HL-60 (cell line): Measurements from ENCODE around the gene SPEF1.

Source experiments
- DNase-seq, 2 experiments: peaks; one replicate each; pipeline ENCODE4 v3.0.0-alpha.2; 2010 to 2020; ENCODE audit warnings: low read depth in 1 of 2, low spot score in 1 of 2
- H3K27ac ChIP-seq: fragments of 250-450 bp; sonication (Bioruptor Pico); replicated peaks from 2 replicates; pipeline ENCODE4 v1.5.1; 2020; ENCODE audit warnings: mild to moderate bottlenecking, moderate library complexity
- H3K27me3 ChIP-seq: fragments of 250-450 bp; sonication (Bioruptor Pico); 2 replicates; pipeline ENCODE4 v1.5.1; 2021; ENCODE audit warnings: mild to moderate bottlenecking, moderate library complexity; ENCODE audit not compliant: insufficient read depth, poor library complexity, severe bottlenecking
- H3K4me3 ChIP-seq: replicated peaks from 2 replicates; pipeline ENCODE4 v1.5.1; 2011; ENCODE audit warnings: mild to moderate bottlenecking, control low read depth, low read length; ENCODE audit not compliant: insufficient read depth
- CTCF ChIP-seq: IDR thresholded peaks from one replicate; pipeline ENCODE4 v1.5.1; 2011; ENCODE audit warnings: low read length, control low read depth, inconsistent platforms; ENCODE audit not compliant: insufficient read depth
- GABPA ChIP-seq: IDR thresholded peaks from 2 replicates; pipeline ENCODE4 v1.6.1; 2012; ENCODE audit warnings: low read depth
- POLR2AphosphoS5 ChIP-seq: IDR thresholded peaks from 2 replicates; pipeline ENCODE4 v1.6.1; 2012; ENCODE audit warnings: low read depth
- REST ChIP-seq: IDR thresholded peaks from 2 replicates; pipeline ENCODE4 v1.6.1; 2012; ENCODE audit warnings: low read depth; ENCODE audit not compliant: insufficient replicate concordance
- SPI1 ChIP-seq: IDR thresholded peaks from 2 replicates; pipeline ENCODE4 v1.6.1; 2012; ENCODE audit warnings: low read depth, mild to moderate bottlenecking, borderline replicate concordance

The SPEF1 gene

GRCh38 chr20:3825526-3825925, 44.3 kb upstream of the SPEF1 start:
- no peak overlapping the region for H3K27ac ChIP-seq
- TF ChIP-seq CTCF (no peak), POLR2AphosphoS5 (no peak), GABPA (no peak), REST (no peak), SPI1 (no peak)

GRCh38 chr20:3823881-3824280, 42.6 kb upstream of the SPEF1 start:
- Histone ChIP-seq H3K27ac (no peak overlapping the region), H3K4me3 (no peak overlapping the region), H3K27me3 (no peaks in the 10 kb centered on the region)
- DNase-seq: no peak
- TF ChIP-seq POLR2AphosphoS5 (no peak), GABPA (no peak), CTCF (no peak), SPI1 (no peak), REST (no peak)

More at GRCh38 chr20:3825526-3825925, 44.3 kb upstream of the SPEF1 start:
- no peak for DNase-seq
- no peaks in the 10 kb centered on the region for H3K27me3 ChIP-seq
- H3K4me3 ChIP-seq: no peak overlapping the region

GRCh38 chr20:3821996-3822395, 40.7 kb upstream of the SPEF1 start:
- no peak overlapping the region for H3K4me3 ChIP-seq
- no peak overlapping the region for H3K27ac ChIP-seq
- DNase-seq: no peak
- no peaks in the 10 kb centered on the region for H3K27me3 ChIP-seq
- TF ChIP-seq CTCF: no peak
- TF ChIP-seq SPI1: no peak
- no peak for TF ChIP-seq POLR2AphosphoS5
- no peak for TF ChIP-seq REST
